Uterus (tissue), 4 donors: ENCODE results near the gene RAB6B. TPM values are rescaled to one million over a fixed set of nuclear protein-coding genes. Genes with fewer than 3 reads are reported as not detected.
"Not testable (repeated sequence)": the region's sequence is repeated elsewhere in the genome, so short reads cannot be mapped to it uniquely, and the experiment has no call there.

Experiments used
- DNase-seq, 2 donors: peaks; one replicate each; pipeline ENCODE4 v3.0.0-alpha.2; 2019 to 2020
- H3K27ac ChIP-seq, 2 donors: fragments of 200-600 bp; sonication (generic); 1 replicate in 1 of 2; 2 replicates in 1 of 2; pipeline ENCODE4 v1.5.1; 2016 to 2018
- H3K27me3 ChIP-seq, 2 donors: fragments of 200-600 bp; sonication (generic); one replicate each; pipeline ENCODE4 v1.5.1; 2018 to 2019; ENCODE audit warnings: control low read depth in 1 of 2
- H3K36me3 ChIP-seq, 2 donors: fragments of 200-600 bp; sonication (generic); one replicate each; pipeline ENCODE4 v1.5.1; 2019; ENCODE audit warnings: control low read depth in 1 of 2
- H3K4me1 ChIP-seq, 2 donors: fragments of 200-600 bp; sonication (generic); one replicate each; pipeline ENCODE4 v1.5.1; 2018 to 2019; ENCODE audit warnings: control low read depth in 1 of 2
- H3K4me3 ChIP-seq, 2 donors: fragments of 200-600 bp; sonication (generic); 1 replicate in 1 of 2; 2 replicates in 1 of 2; pipeline ENCODE4 v1.5.1; 2018 to 2019; ENCODE audit warnings: mild to moderate bottlenecking in 1 of 2
- H3K9me3 ChIP-seq, 2 donors: fragments of 200-600 bp; sonication (generic); one replicate each; pipeline ENCODE4 v1.5.1; 2019; ENCODE audit warnings: control low read depth in 1 of 2
- POLR2A ChIP-seq, 2 donors: fragments of 450-650 bp; IDR thresholded peaks; one replicate each; pipeline ENCODE4 v1.6.1; 2016; ENCODE audit warnings: antibody characterized with exemption in 2 of 2, mild to moderate bottlenecking in 1 of 2, moderate library complexity in 1 of 2
- intact Hi-C: fragments of 100-400 bp; cut with DNase I; formaldehyde crosslinking; loops from one replicate; pipeline ENCODE4 v1.15.1; 2023; ENCODE audit warnings: low total_unique reads
- total RNA-seq, 4 donors: library from RNA; depleted of rRNA in 3 of 4; stranded (reverse); fragments of >200 nt in 3 of 4; gene quantifications; one replicate each; pipeline versions ENCODE4 v1.1.0 to v1.2.4, GENCODE V29; 2014 to 2023
- TF ChIP-seq, protein P1 (sequence below), 4 experiments: fragments of 200-600 bp in 2 of 4; fragments of 450-650 bp in 2 of 4; sonication (generic) in 2 of 4; IDR thresholded peaks; one replicate each; pipeline ENCODE4 v1.5.1; 2016 to 2019; ENCODE audit warnings: antibody characterized with exemption in 4 of 4, mild to moderate bottlenecking in 2 of 4, moderate library complexity in 1 of 4
- donor health status: DM: yes; HTN: yes; CAD: no.

Gene RAB6B
- total RNA-seq, 4 donors from 2014 or later, result 0.29 to 12.0 (median 3.8) TPM

DNA sequence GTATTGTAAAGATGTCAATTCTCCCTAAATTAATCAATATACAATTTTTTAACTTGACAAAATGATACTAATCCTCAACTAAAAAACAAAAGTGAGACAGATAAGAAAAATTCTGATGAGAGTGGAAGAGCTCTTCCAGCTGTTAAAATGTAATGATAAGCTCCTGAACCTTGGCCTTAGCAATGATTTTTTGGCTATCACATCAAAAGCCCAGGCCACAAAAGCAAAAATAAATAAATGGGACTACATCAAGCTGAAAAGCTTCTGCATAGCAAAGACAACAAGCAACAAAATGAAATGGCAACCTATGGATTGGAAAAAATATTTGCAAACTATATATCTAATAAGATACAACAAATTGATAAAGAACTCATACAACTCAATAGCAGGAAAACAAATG is 114.1 kb downstream of the RAB6B start:
- no peaks in the 10 kb centered on the region for H3K4me1 ChIP-seq
- intact Hi-C loops, result no loop called here
- H3K9me3 ChIP-seq, result no peaks in the 10 kb centered on the region
- no peaks in the 10 kb centered on the region for H3K36me3 ChIP-seq
- H3K27ac ChIP-seq, result no peak overlapping the region
- no peaks in the 10 kb centered on the region for H3K27me3 ChIP-seq
- TF ChIP-seq, protein P1, sequence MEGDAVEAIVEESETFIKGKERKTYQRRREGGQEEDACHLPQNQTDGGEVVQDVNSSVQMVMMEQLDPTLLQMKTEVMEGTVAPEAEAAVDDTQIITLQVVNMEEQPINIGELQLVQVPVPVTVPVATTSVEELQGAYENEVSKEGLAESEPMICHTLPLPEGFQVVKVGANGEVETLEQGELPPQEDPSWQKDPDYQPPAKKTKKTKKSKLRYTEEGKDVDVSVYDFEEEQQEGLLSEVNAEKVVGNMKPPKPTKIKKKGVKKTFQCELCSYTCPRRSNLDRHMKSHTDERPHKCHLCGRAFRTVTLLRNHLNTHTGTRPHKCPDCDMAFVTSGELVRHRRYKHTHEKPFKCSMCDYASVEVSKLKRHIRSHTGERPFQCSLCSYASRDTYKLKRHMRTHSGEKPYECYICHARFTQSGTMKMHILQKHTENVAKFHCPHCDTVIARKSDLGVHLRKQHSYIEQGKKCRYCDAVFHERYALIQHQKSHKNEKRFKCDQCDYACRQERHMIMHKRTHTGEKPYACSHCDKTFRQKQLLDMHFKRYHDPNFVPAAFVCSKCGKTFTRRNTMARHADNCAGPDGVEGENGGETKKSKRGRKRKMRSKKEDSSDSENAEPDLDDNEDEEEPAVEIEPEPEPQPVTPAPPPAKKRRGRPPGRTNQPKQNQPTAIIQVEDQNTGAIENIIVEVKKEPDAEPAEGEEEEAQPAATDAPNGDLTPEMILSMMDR (IDR thresholded peaks at IDR 0.05), result no peak
- TF ChIP-seq POLR2A (IDR thresholded peaks at IDR 0.05), result no peak
- DNase-seq, result no peak
- no peak overlapping the region for H3K4me3 ChIP-seq

DNA sequence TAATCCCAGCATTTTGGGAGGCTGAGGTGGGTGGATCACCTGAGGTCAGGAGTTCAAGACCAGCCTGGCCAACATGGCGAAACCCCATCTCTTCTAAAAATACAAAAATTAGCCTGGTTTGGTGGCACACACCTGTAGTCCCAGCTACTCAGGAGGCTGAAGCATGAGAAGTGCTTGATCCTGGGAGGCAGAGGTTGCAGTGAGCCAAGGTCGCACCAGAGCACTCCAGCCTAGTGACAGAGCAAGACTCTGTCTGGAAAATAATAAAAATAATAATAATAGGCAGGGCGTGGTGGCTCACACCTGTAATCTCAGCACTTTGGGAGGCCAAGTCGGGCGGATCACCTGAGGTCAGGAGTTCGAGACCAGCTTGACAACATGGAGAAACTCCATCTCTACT is 114.9 kb downstream of the RAB6B start:
- H3K27ac ChIP-seq, H3K4me1 ChIP-seq, intact Hi-C loops, H3K4me3 ChIP-seq, H3K9me3 ChIP-seq, H3K27me3 ChIP-seq, H3K36me3 ChIP-seq, DNase-seq: not testable (repeated sequence)

DNA sequence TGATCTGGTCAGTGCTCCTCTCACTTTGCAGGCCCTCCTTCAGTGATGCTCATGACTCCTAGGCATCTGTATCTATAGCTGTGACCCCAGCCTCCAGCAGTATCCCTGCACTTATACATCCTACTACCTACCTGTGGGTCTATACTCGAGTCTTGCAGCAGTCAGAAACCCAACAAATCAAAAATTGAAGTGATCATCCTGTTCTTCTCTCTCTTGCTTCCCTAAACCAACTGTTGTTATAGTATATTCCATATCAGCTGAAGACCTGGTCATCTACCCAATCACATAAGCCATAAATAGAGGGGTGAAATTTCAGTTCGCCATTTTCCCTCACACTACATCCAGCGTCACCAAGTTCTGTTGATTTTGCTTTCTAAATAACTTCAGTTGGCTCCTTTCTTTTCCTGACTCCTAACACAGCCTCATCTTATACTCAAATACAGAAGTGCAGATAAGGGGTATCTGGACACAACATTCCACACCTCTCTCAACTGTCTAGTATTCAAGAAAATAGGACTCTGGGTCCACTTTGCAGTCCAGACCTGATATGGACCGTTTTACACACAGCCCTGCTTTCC is 116.0 kb downstream of the RAB6B start:
- Histone ChIP-seq H3K4me3 (no peak overlapping the region), H3K9me3 (no peaks in the 10 kb centered on the region), H3K4me1 (no peaks in the 10 kb centered on the region), H3K36me3 (no peaks in the 10 kb centered on the region), H3K27ac (no peak overlapping the region), H3K27me3 (no peaks in the 10 kb centered on the region)
- intact Hi-C loops, result no loop called here
- DNase-seq, result no peak
- no peak for TF ChIP-seq POLR2A (IDR thresholded peaks at IDR 0.05)
- TF ChIP-seq, protein P1 (IDR thresholded peaks at IDR 0.05), result no peak

DNA sequence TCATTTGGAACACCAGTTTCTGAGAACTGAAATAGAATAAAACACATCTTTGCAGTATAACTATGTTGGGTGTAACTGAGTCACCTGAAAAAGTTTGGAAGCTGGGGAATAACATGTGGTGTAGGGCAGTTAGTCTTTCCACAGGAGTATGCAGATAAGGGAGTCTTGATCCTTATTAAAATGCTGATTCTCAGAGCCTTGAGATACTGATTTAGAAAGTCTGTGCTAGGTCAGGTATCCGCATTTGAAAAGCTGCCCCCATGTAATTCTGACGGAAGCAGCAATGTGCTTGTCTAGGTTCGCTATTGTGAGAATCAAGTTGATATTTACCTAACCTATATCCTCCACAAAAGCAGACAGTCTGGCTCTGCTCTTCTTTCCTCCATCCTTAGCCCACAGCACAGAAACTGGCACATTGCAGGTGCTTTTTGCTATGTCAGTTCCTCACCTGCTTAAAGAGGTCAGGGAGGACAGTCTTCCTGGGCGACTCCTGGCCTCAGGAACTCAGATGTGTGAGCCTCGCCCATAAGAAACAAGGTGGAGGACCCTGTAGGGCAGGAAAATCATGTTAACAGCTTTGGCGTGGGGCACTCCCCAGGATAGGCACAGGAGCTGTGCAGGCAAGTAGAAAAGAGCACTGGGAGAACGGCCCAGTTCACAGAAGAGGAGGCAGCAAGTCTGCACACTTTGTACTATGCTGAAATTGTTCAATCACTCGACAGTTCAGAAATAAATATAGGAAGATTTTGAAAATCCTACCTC is 117.7 kb downstream of the RAB6B start:
- DNase-seq, result no peak
- no peaks in the 10 kb centered on the region for H3K9me3 ChIP-seq
- intact Hi-C loops, result no loop called here
- no peak overlapping the region for H3K27ac ChIP-seq
- TF ChIP-seq POLR2A (IDR thresholded peaks at IDR 0.05), result no peak
- TF ChIP-seq, protein P1 (IDR thresholded peaks at IDR 0.05), result no peak
- H3K36me3 ChIP-seq, result no peaks in the 10 kb centered on the region
- no peaks in the 10 kb centered on the region for H3K4me1 ChIP-seq
- H3K4me3 ChIP-seq, result no peak overlapping the region
- no peaks in the 10 kb centered on the region for H3K27me3 ChIP-seq

DNA sequence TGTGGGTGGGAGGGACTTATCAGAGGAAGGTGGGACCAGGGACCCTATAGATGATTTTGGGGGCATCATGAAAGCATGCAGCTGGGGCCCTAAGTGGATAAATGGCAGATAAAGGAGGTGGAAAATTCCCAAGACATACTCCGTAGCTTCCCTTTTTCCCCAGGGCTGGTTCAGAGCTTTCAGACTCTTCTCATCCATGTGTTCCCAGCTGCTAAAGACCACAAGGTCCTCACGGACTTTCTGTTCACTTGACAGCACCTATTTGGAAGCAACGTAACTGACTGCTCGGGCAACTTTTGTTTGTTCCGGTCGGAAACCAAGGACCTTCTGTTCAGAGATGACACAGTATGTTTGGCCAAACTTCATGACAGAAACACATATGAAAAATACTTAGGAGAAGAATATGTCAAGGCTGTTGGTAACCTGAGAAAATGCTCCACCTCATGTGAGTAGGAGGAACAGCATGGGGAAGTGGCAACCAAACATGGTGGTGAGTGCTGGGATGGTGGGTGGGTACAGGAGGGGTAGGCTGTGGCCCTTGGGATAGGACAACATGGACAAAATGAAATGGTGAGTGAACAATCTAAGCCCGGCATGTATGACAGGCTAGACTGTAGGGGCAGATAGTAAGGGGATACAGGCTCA is 118.8 kb downstream of the RAB6B start:
- H3K9me3 ChIP-seq, result no peaks in the 10 kb centered on the region
- TF ChIP-seq POLR2A (IDR thresholded peaks at IDR 0.05), result no peak
- no peak overlapping the region for H3K4me3 ChIP-seq
- no peaks in the 10 kb centered on the region for H3K4me1 ChIP-seq
- no peaks in the 10 kb centered on the region for H3K36me3 ChIP-seq
- no peak overlapping the region for H3K27ac ChIP-seq
- no peak for DNase-seq
- H3K27me3 ChIP-seq, result no peaks in the 10 kb centered on the region
- intact Hi-C loops, result no loop called here

DNA sequence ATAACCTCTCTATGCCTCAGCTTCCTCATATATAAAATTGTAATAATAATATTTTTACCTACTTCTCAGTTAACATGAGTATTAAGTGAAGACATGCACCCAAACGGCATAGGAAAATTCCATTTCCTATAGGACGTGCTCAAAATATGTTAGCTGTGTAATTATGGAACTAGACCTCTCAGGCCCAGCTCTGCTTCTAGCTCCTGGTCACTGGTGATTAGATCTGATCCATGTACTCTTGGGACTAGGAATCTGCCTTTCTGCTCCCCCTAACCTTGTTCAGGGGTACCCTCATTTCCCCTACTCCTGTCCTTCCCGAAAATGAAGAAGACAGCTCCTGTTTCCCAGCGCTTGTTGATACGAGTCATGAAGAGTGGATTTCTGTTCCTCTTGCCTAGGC is 119.8 kb downstream of the RAB6B start:
- Histone ChIP-seq H3K4me1 (no peaks in the 10 kb centered on the region), H3K9me3 (no peaks in the 10 kb centered on the region), H3K27me3 (no peaks in the 10 kb centered on the region), H3K4me3 (no peak overlapping the region), H3K27ac (no peak overlapping the region), H3K36me3 (no peaks in the 10 kb centered on the region)
- no peak for DNase-seq
- intact Hi-C loops, result no loop called here
- TF ChIP-seq, protein P1 (IDR thresholded peaks at IDR 0.05), result no peak
- no peak for TF ChIP-seq POLR2A (IDR thresholded peaks at IDR 0.05)
